GM12875 (cell line): ENCODE data around the gene ZNF488.

Source experiments
- H3K4me3 ChIP-seq: one replicate; pipeline ENCODE4 v1.5.1; 2011; ENCODE audit warnings: low read depth, low read length, control low read depth
- CTCF ChIP-seq: IDR thresholded peaks from 2 replicates; pipeline ENCODE4 v1.5.1; 2011; ENCODE audit warnings: low read depth, mild to moderate bottlenecking, control low read depth, inconsistent platforms, low read length, moderate library complexity, borderline replicate concordance; ENCODE audit not compliant: insufficient read depth

Gene ZNF488

GRCh38 chr10:47413531-47414226 is 29.6 kb upstream of the ZNF488 start:
- TF ChIP-seq CTCF = no peak
- H3K4me3 ChIP-seq = no peak overlapping the region

GRCh38 chr10:47412869-47413268 is 28.8 kb upstream of the ZNF488 start:
- no peak for TF ChIP-seq CTCF
- H3K4me3 ChIP-seq = no peak overlapping the region

- no peak for TF ChIP-seq CTCF
- no peak overlapping the region for H3K4me3 ChIP-seq
Measured at GRCh38 chr10:47412177-47412730, 28.2 kb upstream of the ZNF488 start.

- no peak overlapping the region for H3K4me3 ChIP-seq
- no peak for TF ChIP-seq CTCF
Measured at GRCh38 chr10:47410862-47411261, 26.8 kb upstream of the ZNF488 start.

- no peak for TF ChIP-seq CTCF
- H3K4me3 ChIP-seq = no peak overlapping the region
Measured at GRCh38 chr10:47410271-47410670, 26.2 kb upstream of the ZNF488 start.

GRCh38 chr10:47409866-47410256 is 25.8 kb upstream of the ZNF488 start:
- no peak for TF ChIP-seq CTCF

GRCh38 chr10:47409171-47409865 is 25.2 kb upstream of the ZNF488 start:
- no peak for TF ChIP-seq CTCF
- no peak overlapping the region for H3K4me3 ChIP-seq

More at GRCh38 chr10:47409866-47410256, 25.8 kb upstream of the ZNF488 start:
- H3K4me3 ChIP-seq = no peak overlapping the region
